NCI-H226 (cell line): ENCODE data around the gene RBMXL2.

Experiments
- DNase-seq: peaks from one replicate; pipeline ENCODE4 v3.0.0-alpha.2; 2015

Gene RBMXL2

GRCh38 chr11:7088921-7089320, at the start of gene RBMXL2:
RBMXL2 (plus strand) TSS chr11:7088998; CDS start chr11:7089121, 123 bp downstream.
- DNase-seq, result no peak

- DNase-seq, result no peak
Observed at GRCh38 chr11:7046474-7047175, 42.2 kb upstream of the RBMXL2 start.

- DNase-seq, result no peak
Observed at GRCh38 chr11:7050191-7050590, 38.6 kb upstream of the RBMXL2 start.

DNA sequence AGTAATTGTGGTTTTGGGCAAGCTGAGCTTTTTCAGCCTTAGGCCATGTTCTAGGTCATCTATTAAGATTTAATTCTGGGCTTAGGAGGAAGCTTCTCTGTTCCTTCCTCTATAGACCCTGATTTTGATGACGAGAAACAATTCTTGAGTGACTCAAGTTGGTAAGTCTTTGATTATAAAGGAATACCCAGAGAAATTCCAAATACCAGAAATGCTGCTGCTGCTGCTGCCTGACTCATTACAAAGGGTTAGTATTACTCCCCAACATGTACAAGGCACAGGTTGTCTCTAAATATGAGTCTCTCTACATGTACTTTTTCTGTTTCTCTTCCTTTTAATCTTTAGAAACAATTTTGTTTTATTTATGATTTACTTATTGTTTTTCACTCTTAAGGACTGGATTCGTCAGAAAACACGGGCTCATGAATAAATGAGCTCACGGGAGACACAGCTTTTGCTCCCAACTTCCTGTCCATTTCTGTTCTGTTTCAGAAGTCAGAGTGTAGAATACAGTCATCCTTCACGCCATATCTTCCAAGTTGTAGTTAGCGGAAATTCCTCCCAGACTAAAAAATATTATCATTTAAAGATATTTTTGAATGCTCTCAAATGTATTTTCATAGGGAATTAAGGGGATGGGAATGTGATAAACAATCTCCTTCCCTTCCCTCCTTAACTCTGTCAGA, 31.8 kb upstream of the RBMXL2 start:
- DNase-seq, result no peak

- no peak for DNase-seq
Observed at GRCh38 chr11:7057641-7058040, 31.2 kb upstream of the RBMXL2 start.

DNA sequence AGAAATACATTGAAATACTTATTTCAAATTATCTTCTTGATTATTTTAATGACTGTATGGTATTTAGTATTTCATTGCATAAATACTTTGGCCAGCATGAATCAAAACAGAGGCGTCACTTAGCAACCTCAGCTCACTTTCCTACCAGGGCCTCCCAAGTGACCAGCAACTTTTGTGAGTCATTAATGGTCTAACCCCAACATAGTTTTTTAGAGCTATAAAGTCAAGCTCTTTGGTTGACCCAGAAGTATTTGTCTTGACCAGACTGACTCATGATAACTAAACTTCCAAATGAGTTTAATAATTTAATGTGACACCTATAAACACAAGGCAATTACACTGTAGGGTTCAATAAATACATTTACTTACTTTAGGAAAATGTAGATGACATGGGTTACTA, 27.9 kb upstream of the RBMXL2 start:
- no peak for DNase-seq

DNA sequence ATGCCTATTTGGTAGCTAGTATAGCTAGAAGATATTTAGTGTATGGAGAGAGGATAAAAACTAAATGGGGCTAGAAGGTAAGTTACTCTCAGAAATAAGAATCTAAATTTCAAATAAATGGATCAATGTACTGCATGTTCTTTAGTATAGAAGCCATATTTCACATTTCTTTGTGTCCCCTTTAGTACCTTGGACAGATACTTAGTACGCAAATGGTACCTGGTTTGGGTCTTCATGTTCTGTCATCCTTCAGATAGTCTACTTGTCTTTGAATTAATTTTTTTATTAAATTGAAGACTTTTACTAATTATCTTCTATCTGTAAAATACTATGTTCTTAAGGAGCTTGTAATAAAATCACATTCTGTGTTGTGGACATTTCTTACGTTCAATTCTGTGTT, 26.3 kb upstream of the RBMXL2 start:
- DNase-seq, result no peak

- no peak for DNase-seq
Observed at GRCh38 chr11:7072401-7073028, 16.3 kb upstream of the RBMXL2 start.

DNA sequence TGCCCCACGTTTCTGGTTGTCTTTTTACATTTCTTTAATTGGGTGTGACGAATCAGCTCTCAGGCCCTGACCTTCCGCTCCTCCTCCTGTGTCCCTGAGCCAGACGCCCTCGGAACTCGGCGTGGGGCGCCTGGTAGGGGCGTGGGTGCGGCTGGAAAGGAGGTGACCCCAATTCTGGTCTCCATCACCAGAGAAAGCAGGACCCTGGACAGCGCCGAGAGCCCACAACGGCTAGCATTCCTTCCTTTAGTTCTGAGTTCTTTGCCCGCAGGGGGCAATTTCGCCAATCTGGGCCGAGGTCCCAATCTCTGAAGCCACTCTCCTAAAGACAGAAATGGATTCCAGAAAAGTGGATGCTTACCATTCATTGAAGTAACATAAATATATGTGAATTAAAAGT, 11.7 kb upstream of the RBMXL2 start:
- DNase-seq, result no peak

DNA sequence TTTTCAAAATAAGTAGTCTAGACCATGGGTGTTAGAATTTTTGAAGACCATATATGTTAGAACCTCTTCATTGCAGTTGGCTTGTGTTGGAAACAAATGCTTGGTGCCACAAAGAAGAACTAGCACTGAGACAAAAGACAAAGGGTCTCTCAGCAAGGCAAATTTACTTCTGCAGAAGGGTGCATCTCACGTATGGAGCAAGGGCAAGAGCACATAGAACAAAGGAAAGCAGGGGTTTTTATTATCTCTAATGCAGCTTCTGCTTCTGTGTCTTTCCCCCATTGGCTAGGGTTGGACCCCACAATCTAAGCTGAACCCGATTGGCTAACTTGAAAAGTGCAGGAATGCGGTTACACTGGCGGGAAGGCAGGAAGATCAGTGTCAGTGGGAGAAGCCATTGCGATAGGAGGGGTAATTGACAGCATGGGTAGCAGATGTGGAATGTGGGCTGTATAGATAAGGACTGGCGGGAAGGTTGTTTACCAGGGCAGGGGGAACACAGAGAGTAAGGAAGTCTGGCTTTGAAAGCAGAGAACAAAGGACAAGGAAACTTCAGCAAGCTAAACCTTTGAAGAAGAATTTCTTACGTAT, 9.2 kb upstream of the RBMXL2 start:
- DNase-seq, result no peak

- no peak for DNase-seq
Observed at GRCh38 chr11:7080900-7081299, 7.9 kb upstream of the RBMXL2 start.

DNA sequence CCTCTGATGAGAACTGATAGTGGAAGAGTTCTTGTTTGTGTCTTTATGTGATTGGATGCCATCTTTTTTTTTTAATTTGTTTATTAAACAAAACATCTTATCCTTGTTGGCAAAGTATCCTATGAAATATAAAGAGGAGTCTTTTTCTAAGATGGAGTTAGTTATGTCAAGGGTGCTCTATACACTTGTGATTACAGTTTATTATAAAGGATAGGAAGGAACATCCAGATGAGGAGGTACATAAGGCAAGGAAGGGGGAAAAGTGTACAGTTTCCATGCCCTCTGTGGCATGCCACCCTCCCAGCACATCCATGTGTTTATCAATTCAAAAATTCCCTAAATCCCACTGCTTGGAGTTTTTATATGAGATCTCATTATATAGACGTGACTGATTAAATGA, 7.4 kb upstream of the RBMXL2 start:
- DNase-seq, result no peak

DNA sequence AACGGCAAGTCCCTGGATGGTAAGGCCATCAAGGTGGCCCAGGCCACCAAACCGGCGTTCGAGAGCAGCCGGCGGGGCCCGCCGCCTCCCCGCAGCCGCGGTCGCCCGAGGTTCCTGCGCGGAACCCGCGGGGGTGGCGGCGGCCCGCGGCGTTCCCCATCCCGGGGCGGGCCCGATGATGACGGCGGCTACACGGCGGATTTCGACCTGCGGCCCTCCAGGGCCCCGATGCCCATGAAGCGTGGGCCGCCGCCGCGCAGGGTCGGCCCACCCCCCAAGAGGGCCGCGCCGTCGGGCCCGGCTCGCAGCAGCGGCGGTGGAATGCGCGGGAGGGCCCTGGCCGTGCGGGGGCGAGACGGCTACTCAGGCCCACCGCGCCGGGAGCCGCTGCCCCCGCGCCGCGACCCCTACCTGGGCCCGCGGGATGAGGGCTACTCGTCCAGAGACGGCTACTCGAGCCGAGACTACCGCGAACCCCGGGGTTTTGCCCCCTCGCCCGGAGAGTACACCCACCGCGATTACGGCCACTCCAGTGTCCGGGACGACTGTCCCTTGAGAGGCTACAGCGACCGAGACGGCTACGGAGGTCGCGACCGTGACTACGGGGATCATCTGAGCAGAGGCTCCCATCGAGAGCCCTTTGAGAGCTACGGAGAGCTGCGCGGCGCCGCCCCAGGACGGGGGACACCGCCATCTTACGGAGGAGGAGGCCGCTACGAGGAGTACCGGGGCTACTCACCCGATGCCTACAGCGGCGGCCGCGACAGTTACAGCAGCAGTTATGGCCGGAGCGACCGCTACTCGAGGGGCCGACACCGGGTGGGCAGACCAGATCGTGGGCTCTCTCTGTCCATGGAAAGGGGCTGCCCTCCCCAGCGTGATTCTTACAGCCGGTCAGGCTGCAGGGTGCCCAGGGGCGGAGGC, 792 bp downstream of the RBMXL2 start:
- DNase-seq, result no peak

- DNase-seq, result peak; percentile 11
Observed at GRCh38 chr11:7098235-7098832, 9.5 kb downstream of the RBMXL2 start.

DNA sequence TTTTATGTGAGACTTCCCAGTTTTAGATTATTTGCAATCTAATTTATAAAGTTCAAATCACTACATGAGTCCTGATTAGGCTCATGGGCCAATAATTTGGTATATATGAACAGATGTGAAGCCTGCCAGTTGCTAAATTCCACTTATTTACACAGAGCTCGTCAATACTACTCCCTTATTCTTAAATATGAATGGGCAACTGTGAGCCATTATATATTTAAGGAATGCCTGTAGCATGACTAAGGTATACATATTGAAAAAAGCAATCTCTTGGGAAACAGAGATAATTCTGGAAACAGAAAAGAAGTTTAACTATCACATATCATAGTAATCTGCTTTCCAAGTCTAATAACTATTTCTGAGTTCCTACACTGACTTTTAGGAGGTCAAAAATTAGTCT, 27.0 kb downstream of the RBMXL2 start:
- no peak for DNase-seq

GRCh38 chr11:7116370-7116769, 27.6 kb downstream of the RBMXL2 start:
- no peak for DNase-seq

DNA sequence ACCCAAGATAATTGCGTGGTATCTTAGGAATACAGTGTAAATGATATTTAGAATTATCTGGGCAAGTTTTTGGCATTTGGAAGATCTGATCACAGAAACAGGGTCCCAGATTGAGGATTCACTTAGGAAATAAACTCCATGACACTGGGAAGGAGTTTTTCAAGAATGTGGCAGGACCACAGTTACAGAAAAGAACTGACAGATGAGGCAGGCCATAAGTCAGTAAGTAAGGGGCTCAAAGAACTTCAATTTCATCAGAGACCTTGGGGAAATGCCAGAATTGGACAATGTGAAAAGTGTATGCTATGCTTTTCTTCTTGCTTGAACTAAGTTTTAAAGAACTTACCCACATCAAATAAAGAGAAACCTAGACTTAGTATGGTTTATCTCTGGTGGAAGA, 49.3 kb downstream of the RBMXL2 start:
- DNase-seq, result no peak
